ENCODE measurements around the gene PRKD1. TPM values are rescaled to one million over a fixed set of nuclear protein-coding genes. Genes with fewer than 3 reads are reported as not detected.

Gene PRKD1
- total RNA-seq, 1 experiment from 2014 or later = not detected

DNA sequence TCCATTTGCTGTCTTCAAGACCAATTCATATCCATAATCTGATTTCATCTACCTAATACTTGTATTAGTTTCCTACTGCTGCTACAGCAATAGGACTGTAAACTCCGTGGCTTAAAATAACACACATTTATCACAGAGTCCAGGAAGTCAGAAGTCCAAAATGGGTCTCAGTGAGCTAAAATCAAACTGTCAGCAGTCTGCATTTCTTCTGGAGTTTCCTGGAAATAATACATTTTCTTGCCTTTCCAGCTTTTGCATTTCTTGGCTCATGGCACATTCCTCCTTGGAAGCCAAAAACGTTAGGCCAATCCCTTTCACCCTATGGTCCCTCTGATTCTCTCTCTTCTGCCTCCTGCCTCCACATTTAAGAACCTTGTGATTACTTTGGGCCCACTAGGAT lies 239.8 kb downstream of the PRKD1 start:
- no peak for TF ChIP-seq CBX3 (IDR thresholded peaks at IDR 0.05; ENCODE audit: low read depth)
- no peak for TF ChIP-seq FOSL1 (IDR thresholded peaks at IDR 0.05; ENCODE audit: low read depth)
- TF ChIP-seq, protein P1, sequence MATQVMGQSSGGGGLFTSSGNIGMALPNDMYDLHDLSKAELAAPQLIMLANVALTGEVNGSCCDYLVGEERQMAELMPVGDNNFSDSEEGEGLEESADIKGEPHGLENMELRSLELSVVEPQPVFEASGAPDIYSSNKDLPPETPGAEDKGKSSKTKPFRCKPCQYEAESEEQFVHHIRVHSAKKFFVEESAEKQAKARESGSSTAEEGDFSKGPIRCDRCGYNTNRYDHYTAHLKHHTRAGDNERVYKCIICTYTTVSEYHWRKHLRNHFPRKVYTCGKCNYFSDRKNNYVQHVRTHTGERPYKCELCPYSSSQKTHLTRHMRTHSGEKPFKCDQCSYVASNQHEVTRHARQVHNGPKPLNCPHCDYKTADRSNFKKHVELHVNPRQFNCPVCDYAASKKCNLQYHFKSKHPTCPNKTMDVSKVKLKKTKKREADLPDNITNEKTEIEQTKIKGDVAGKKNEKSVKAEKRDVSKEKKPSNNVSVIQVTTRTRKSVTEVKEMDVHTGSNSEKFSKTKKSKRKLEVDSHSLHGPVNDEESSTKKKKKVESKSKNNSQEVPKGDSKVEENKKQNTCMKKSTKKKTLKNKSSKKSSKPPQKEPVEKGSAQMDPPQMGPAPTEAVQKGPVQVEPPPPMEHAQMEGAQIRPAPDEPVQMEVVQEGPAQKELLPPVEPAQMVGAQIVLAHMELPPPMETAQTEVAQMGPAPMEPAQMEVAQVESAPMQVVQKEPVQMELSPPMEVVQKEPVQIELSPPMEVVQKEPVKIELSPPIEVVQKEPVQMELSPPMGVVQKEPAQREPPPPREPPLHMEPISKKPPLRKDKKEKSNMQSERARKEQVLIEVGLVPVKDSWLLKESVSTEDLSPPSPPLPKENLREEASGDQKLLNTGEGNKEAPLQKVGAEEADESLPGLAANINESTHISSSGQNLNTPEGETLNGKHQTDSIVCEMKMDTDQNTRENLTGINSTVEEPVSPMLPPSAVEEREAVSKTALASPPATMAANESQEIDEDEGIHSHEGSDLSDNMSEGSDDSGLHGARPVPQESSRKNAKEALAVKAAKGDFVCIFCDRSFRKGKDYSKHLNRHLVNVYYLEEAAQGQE (IDR thresholded peaks at IDR 0.05; ENCODE audit: low read depth) = no peak
- no peak for TF ChIP-seq POLR2A (IDR thresholded peaks at IDR 0.05; ENCODE audit: borderline replicate concordance, extremely low read depth, insufficient read depth, insufficient read length)
- no peak for TF ChIP-seq JUND (IDR thresholded peaks at IDR 0.05)
- TF ChIP-seq SIN3A (IDR thresholded peaks at IDR 0.05; ENCODE audit: low read depth) = no peak
- TF ChIP-seq, protein P2, sequence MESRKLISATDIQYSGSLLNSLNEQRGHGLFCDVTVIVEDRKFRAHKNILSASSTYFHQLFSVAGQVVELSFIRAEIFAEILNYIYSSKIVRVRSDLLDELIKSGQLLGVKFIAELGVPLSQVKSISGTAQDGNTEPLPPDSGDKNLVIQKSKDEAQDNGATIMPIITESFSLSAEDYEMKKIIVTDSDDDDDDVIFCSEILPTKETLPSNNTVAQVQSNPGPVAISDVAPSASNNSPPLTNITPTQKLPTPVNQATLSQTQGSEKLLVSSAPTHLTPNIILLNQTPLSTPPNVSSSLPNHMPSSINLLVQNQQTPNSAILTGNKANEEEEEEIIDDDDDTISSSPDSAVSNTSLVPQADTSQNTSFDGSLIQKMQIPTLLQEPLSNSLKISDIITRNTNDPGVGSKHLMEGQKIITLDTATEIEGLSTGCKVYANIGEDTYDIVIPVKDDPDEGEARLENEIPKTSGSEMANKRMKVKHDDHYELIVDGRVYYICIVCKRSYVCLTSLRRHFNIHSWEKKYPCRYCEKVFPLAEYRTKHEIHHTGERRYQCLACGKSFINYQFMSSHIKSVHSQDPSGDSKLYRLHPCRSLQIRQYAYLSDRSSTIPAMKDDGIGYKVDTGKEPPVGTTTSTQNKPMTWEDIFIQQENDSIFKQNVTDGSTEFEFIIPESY (IDR thresholded peaks at IDR 0.05; ENCODE audit: extremely low read depth, insufficient replicate concordance, low read length) = no peak
- TF ChIP-seq, protein P3, sequence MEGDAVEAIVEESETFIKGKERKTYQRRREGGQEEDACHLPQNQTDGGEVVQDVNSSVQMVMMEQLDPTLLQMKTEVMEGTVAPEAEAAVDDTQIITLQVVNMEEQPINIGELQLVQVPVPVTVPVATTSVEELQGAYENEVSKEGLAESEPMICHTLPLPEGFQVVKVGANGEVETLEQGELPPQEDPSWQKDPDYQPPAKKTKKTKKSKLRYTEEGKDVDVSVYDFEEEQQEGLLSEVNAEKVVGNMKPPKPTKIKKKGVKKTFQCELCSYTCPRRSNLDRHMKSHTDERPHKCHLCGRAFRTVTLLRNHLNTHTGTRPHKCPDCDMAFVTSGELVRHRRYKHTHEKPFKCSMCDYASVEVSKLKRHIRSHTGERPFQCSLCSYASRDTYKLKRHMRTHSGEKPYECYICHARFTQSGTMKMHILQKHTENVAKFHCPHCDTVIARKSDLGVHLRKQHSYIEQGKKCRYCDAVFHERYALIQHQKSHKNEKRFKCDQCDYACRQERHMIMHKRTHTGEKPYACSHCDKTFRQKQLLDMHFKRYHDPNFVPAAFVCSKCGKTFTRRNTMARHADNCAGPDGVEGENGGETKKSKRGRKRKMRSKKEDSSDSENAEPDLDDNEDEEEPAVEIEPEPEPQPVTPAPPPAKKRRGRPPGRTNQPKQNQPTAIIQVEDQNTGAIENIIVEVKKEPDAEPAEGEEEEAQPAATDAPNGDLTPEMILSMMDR (IDR thresholded peaks at IDR 0.05 in 2 of 3, conservative IDR thresholded peaks at IDR 0.05 in 1 of 3; ENCODE audit: borderline replicate concordance in 1 of 3, insufficient read depth in 1 of 3, low read depth in 2 of 3, low read length in 2 of 3) = no peak
- TF ChIP-seq ZNF274 (IDR thresholded peaks at IDR 0.05; ENCODE audit: low read depth, low read length) = no peak
- TF ChIP-seq, protein P4, sequence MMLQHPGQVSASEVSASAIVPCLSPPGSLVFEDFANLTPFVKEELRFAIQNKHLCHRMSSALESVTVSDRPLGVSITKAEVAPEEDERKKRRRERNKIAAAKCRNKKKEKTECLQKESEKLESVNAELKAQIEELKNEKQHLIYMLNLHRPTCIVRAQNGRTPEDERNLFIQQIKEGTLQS (IDR thresholded peaks at IDR 0.05) = no peak
- no peak for TF ChIP-seq EGR1 (IDR thresholded peaks at IDR 0.05; ENCODE audit: low read depth)
- TF ChIP-seq YY1 (IDR thresholded peaks at IDR 0.05; ENCODE audit: extremely low read depth, insufficient replicate concordance, low read depth, low read length) = no peak
- TF ChIP-seq CEBPB (IDR thresholded peaks at IDR 0.05; ENCODE audit: low read depth) = no peak
- TF ChIP-seq SRF (IDR thresholded peaks at IDR 0.05; ENCODE audit: low read depth) = no peak
- TF ChIP-seq ZFX (IDR thresholded peaks at IDR 0.05) = no peak
- TF ChIP-seq SP1 (IDR thresholded peaks at IDR 0.05; ENCODE audit: low read depth) = no peak
- TF ChIP-seq EZH2 (IDR thresholded peaks at IDR 0.05) = no peak
- TF ChIP-seq TCF7L2 (IDR thresholded peaks at IDR 0.05; ENCODE audit: borderline replicate concordance, extremely low read depth, insufficient read depth, insufficient read length) = no peak
- ChIA-PET POLR2A (no interaction called here), RAD21 (ENCODE audit: low non-redundant PET in 1 of 2, low total read pairs in 2 of 2, uncharacterized antibody in 2 of 2, unreplicated experiment in 2 of 2) (no interaction called here), CTCF (no interaction called here)
- Histone ChIP-seq H4K20me1 (ENCODE audit: insufficient read depth) (no peaks in the 10 kb centered on the region), H3K9me3 (ENCODE audit: control insufficient read depth in 1 of 2, insufficient read depth in 1 of 2, low read depth in 1 of 2, low read length in 2 of 2) (peaks cover 14 to 32% of the 10 kb centered on the region in 2 experiments; a peak in 2 of 4 replicates), H3K36me3 (ENCODE audit: control insufficient read depth in 1 of 2, insufficient read depth in 2 of 2, low read length in 2 of 2) (no peaks in the 10 kb centered on the region), H2AFZ (ENCODE audit: low read depth, low read length, poor library complexity, severe bottlenecking) (no peak overlapping the region), H3K4me3 (replicated peaks in 1 of 2; ENCODE audit: low read depth in 1 of 2, low read length in 2 of 2) (no peak overlapping the region), H3K27ac (ENCODE audit: low read depth, low read length) (no peak overlapping the region), H3K27me3 (ENCODE audit: insufficient read depth, low read length) (no peaks in the 10 kb centered on the region), H3K4me2 (ENCODE audit: low read length) (no peak overlapping the region), H3K9me2 (ENCODE audit: insufficient read depth) (no peaks in the 10 kb centered on the region), H3K4me1 (ENCODE audit: control insufficient read depth in 1 of 2, insufficient read depth in 2 of 2, low read length in 2 of 2) (no peaks in the 10 kb centered on the region), H3K79me2 (ENCODE audit: insufficient read depth, low read length) (no peaks in the 10 kb centered on the region), H3K9ac (ENCODE audit: low read length) (no peak overlapping the region)
- ATAC-seq (no peak), DNase-seq (ENCODE audit: low read depth, low spot score) (no peak)
- intact Hi-C loops (cut with micrococcal nuclease) = no loop called here
- BruUV-seq (replicated peaks) = no TSS peak

Data from HCT116 (cell line).